ENCODE measurements around the gene FGF8.
A peak's percentile ranks its signal among the peaks of the same experiment; 100 is the strongest.

The FGF8 gene

GRCh38 chr10:101736666-101737065 is 39.2 kb downstream of the FGF8 start:
- Histone ChIP-seq H3K9ac (ENCODE audit: low read depth in 1 of 2, low read length in 2 of 2) (no peak overlapping the region), H3K4me1 (ENCODE audit: control insufficient read depth in 2 of 2, insufficient read depth in 2 of 2, low read length in 2 of 2) (no peaks in the 10 kb centered on the region), H3K27me3 (ENCODE audit: control insufficient read depth in 2 of 2, insufficient read depth in 2 of 2, low read length in 2 of 2) (peaks cover 2 to 3% of the 10 kb centered on the region in 2 donors), H3K27ac (ENCODE audit: low read depth in 2 of 2, low read length in 2 of 2) (no peak overlapping the region), H3K4me3 (ENCODE audit: low read length in 2 of 2) (no peak overlapping the region), H3K9me3 (ENCODE audit: control insufficient read depth in 2 of 2, low read length in 2 of 2) (no peaks in the 10 kb centered on the region), H3K36me3 (ENCODE audit: control insufficient read depth in 2 of 2, insufficient read depth in 2 of 2, low read length in 2 of 2) (no peaks in the 10 kb centered on the region)

GRCh38 chr10:101732096-101732495 is 43.8 kb downstream of the FGF8 start:
- H3K36me3 ChIP-seq (ENCODE audit: control insufficient read depth in 2 of 2, insufficient read depth in 2 of 2, low read length in 2 of 2) = no peaks in the 10 kb centered on the region
- no peaks in the 10 kb centered on the region for H3K9me3 ChIP-seq (ENCODE audit: control insufficient read depth in 2 of 2, low read length in 2 of 2)
- no peak overlapping the region for H3K4me3 ChIP-seq (ENCODE audit: low read length in 2 of 2)
- H3K27ac ChIP-seq (ENCODE audit: low read depth in 2 of 2, low read length in 2 of 2) = no peak overlapping the region
- H3K9ac ChIP-seq (ENCODE audit: low read depth in 1 of 2, low read length in 2 of 2) = no peak overlapping the region
- H3K4me1 ChIP-seq (ENCODE audit: control insufficient read depth in 2 of 2, insufficient read depth in 2 of 2, low read length in 2 of 2) = no peaks in the 10 kb centered on the region
- peaks cover 0 to 3% of the 10 kb centered on the region in 2 donors for H3K27me3 ChIP-seq (ENCODE audit: control insufficient read depth in 2 of 2, insufficient read depth in 2 of 2, low read length in 2 of 2)

GRCh38 chr10:101726115-101726387 is 49.9 kb downstream of the FGF8 start:
- peaks cover 0 to 17% of the 10 kb centered on the region in 2 donors for H3K4me1 ChIP-seq (ENCODE audit: control insufficient read depth in 2 of 2, insufficient read depth in 2 of 2, low read length in 2 of 2)
- H3K27me3 ChIP-seq (ENCODE audit: control insufficient read depth in 2 of 2, insufficient read depth in 2 of 2, low read length in 2 of 2) = no peaks in the 10 kb centered on the region
- no peak overlapping the region for H3K9ac ChIP-seq (ENCODE audit: low read depth in 1 of 2, low read length in 2 of 2)
- H3K4me3 ChIP-seq (ENCODE audit: low read length in 2 of 2) = no peak overlapping the region
- H3K36me3 ChIP-seq (ENCODE audit: control insufficient read depth in 2 of 2, insufficient read depth in 2 of 2, low read length in 2 of 2) = no peaks in the 10 kb centered on the region
- H3K27ac ChIP-seq (ENCODE audit: low read depth in 2 of 2, low read length in 2 of 2) = peak overlapping the region in 1 of 2 donors; percentile 57
- no peaks in the 10 kb centered on the region for H3K9me3 ChIP-seq (ENCODE audit: control insufficient read depth in 2 of 2, low read length in 2 of 2)

GRCh38 chr10:101725296-101726114 is 50.4 kb downstream of the FGF8 start:
- Histone ChIP-seq H3K4me3 (ENCODE audit: low read length in 2 of 2) (no peak overlapping the region), H3K27me3 (ENCODE audit: control insufficient read depth in 2 of 2, insufficient read depth in 2 of 2, low read length in 2 of 2) (no peaks in the 10 kb centered on the region), H3K36me3 (ENCODE audit: control insufficient read depth in 2 of 2, insufficient read depth in 2 of 2, low read length in 2 of 2) (no peaks in the 10 kb centered on the region), H3K9ac (ENCODE audit: low read depth in 1 of 2, low read length in 2 of 2) (no peak overlapping the region), H3K4me1 (ENCODE audit: control insufficient read depth in 2 of 2, insufficient read depth in 2 of 2, low read length in 2 of 2) (peaks cover 0 to 17% of the 10 kb centered on the region in 2 donors), H3K9me3 (ENCODE audit: control insufficient read depth in 2 of 2, low read length in 2 of 2) (no peaks in the 10 kb centered on the region), H3K27ac (ENCODE audit: low read depth in 2 of 2, low read length in 2 of 2) (peak overlapping the region in 1 of 2 donors; percentile 57)

- H3K9ac ChIP-seq (ENCODE audit: low read depth in 1 of 2, low read length in 2 of 2) = no peak overlapping the region
- no peak overlapping the region for H3K27ac ChIP-seq (ENCODE audit: low read depth in 2 of 2, low read length in 2 of 2)
- H3K27me3 ChIP-seq (ENCODE audit: control insufficient read depth in 2 of 2, insufficient read depth in 2 of 2, low read length in 2 of 2) = no peaks in the 10 kb centered on the region
- no peaks in the 10 kb centered on the region for H3K9me3 ChIP-seq (ENCODE audit: control insufficient read depth in 2 of 2, low read length in 2 of 2)
- H3K36me3 ChIP-seq (ENCODE audit: control insufficient read depth in 2 of 2, insufficient read depth in 2 of 2, low read length in 2 of 2) = no peaks in the 10 kb centered on the region
- H3K4me3 ChIP-seq (ENCODE audit: low read length in 2 of 2) = no peak overlapping the region
- H3K4me1 ChIP-seq (ENCODE audit: control insufficient read depth in 2 of 2, insufficient read depth in 2 of 2, low read length in 2 of 2) = peaks cover 0 to 17% of the 10 kb centered on the region in 2 donors
Measured at GRCh38 chr10:101724446-101724845, 51.5 kb downstream of the FGF8 start.

- Histone ChIP-seq H3K9ac (ENCODE audit: low read depth in 1 of 2, low read length in 2 of 2) (no peak overlapping the region), H3K27me3 (ENCODE audit: control insufficient read depth in 2 of 2, insufficient read depth in 2 of 2, low read length in 2 of 2) (no peaks in the 10 kb centered on the region), H3K36me3 (ENCODE audit: control insufficient read depth in 2 of 2, insufficient read depth in 2 of 2, low read length in 2 of 2) (no peaks in the 10 kb centered on the region), H3K9me3 (ENCODE audit: control insufficient read depth in 2 of 2, low read length in 2 of 2) (no peaks in the 10 kb centered on the region), H3K27ac (ENCODE audit: low read depth in 2 of 2, low read length in 2 of 2) (no peak overlapping the region), H3K4me1 (ENCODE audit: control insufficient read depth in 2 of 2, insufficient read depth in 2 of 2, low read length in 2 of 2) (peaks cover 0 to 17% of the 10 kb centered on the region in 2 donors), H3K4me3 (ENCODE audit: low read length in 2 of 2) (no peak overlapping the region)
Measured at GRCh38 chr10:101723176-101723575, 52.7 kb downstream of the FGF8 start.

GRCh38 chr10:101721806-101722205 is 54.1 kb downstream of the FGF8 start:
- Histone ChIP-seq H3K9ac (ENCODE audit: low read depth in 1 of 2, low read length in 2 of 2) (no peak overlapping the region), H3K4me3 (ENCODE audit: low read length in 2 of 2) (no peak overlapping the region), H3K27ac (ENCODE audit: low read depth in 2 of 2, low read length in 2 of 2) (no peak overlapping the region), H3K9me3 (ENCODE audit: control insufficient read depth in 2 of 2, low read length in 2 of 2) (no peaks in the 10 kb centered on the region), H3K4me1 (ENCODE audit: control insufficient read depth in 2 of 2, insufficient read depth in 2 of 2, low read length in 2 of 2) (peaks cover 0 to 17% of the 10 kb centered on the region in 2 donors), H3K27me3 (ENCODE audit: control insufficient read depth in 2 of 2, insufficient read depth in 2 of 2, low read length in 2 of 2) (no peaks in the 10 kb centered on the region), H3K36me3 (ENCODE audit: control insufficient read depth in 2 of 2, insufficient read depth in 2 of 2, low read length in 2 of 2) (no peaks in the 10 kb centered on the region)

GRCh38 chr10:101720606-101721230 is 55.2 kb downstream of the FGF8 start:
- no peak overlapping the region for H3K9ac ChIP-seq (ENCODE audit: low read depth in 1 of 2, low read length in 2 of 2)
- H3K27me3 ChIP-seq (ENCODE audit: control insufficient read depth in 2 of 2, insufficient read depth in 2 of 2, low read length in 2 of 2) = no peaks in the 10 kb centered on the region
- H3K9me3 ChIP-seq (ENCODE audit: control insufficient read depth in 2 of 2, low read length in 2 of 2) = no peaks in the 10 kb centered on the region
- no peaks in the 10 kb centered on the region for H3K36me3 ChIP-seq (ENCODE audit: control insufficient read depth in 2 of 2, insufficient read depth in 2 of 2, low read length in 2 of 2)
- peaks cover 0 to 11% of the 10 kb centered on the region in 2 donors for H3K4me1 ChIP-seq (ENCODE audit: control insufficient read depth in 2 of 2, insufficient read depth in 2 of 2, low read length in 2 of 2)
- no peak overlapping the region for H3K27ac ChIP-seq (ENCODE audit: low read depth in 2 of 2, low read length in 2 of 2)
- H3K4me3 ChIP-seq (ENCODE audit: low read length in 2 of 2) = no peak overlapping the region

Measured in mucosa of rectum (tissue), 2 donors.